Measurements from ENCODE around the gene LRFN5.

GRCh38 chr14:41773536-41774279 is 167.0 kb downstream of the LRFN5 start:
- TF ChIP-seq CTCF (IDR thresholded peaks at IDR 0.05) = no peak
- no peak for TF ChIP-seq POLR2AphosphoS5 (IDR thresholded peaks at IDR 0.05)

All from suprapubic skin (tissue), 3 donors.